Ovary (tissue), 9 donors: ENCODE measurements around the gene FAM13A. TPM values are rescaled to one million over a fixed set of nuclear protein-coding genes. Genes with fewer than 3 reads are reported as not detected.

ENCODE experiments used
- DNase-seq, 5 donors: peaks; one replicate each; pipeline ENCODE4 v3.0.0-alpha.2; 2019 to 2020
- H3K27ac ChIP-seq, 2 donors: fragments of 200-600 bp; one replicate each; pipeline versions ENCODE4 v1.5.1 to v1.8.0; 2019 to 2022
- H3K27me3 ChIP-seq: fragments of 200-600 bp; one replicate; pipeline ENCODE4 v1.8.0; 2022
- H3K36me3 ChIP-seq: fragments of 200-600 bp; sonication (generic); one replicate; pipeline ENCODE4 v1.5.1; 2019
- H3K4me1 ChIP-seq: one replicate; pipeline ENCODE4 v1.8.1; 2013; ENCODE audit warnings: mild to moderate bottlenecking, moderate library complexity; ENCODE audit not compliant: insufficient read depth
- H3K4me3 ChIP-seq: fragments of 200-600 bp; sonication (generic); one replicate; pipeline ENCODE4 v1.5.1; 2017
- H3K9me3 ChIP-seq, 2 donors: fragments of 200-600 bp in 1 of 2; sonication (generic) in 1 of 2; one replicate each; pipeline versions ENCODE4 v1.5.1 to v1.8.1; 2013 to 2019; ENCODE audit warnings: mild to moderate bottlenecking in 1 of 2, moderate library complexity in 1 of 2
- EP300 ChIP-seq: sonication (generic); formaldehyde crosslinking; IDR thresholded peaks from one replicate; pipeline ENCODE4 v1.6.1; 2017; ENCODE audit warnings: antibody characterized with exemption
- POLR2A ChIP-seq: fragments of 450-650 bp; IDR thresholded peaks from one replicate; pipeline ENCODE4 v1.6.1; 2017; ENCODE audit warnings: antibody characterized with exemption, mild to moderate bottlenecking, moderate library complexity
- WGBS, 3 donors: extraction: QIAGEN DNeasy Blood & Tissue Kit in 1 of 3; methylation state at CpG; one replicate each; pipeline versions ENCODE4 v1.1.5 to v1.1.7; 2013 to 2017; 5-methylcytosine and 5-hydroxymethylcytosine counted together
- intact Hi-C, 4 donors: fragments of 100-400 bp; cut with DNase I; formaldehyde crosslinking; loops; one replicate each; pipeline versions ENCODE4 v1.11.0 to v1.15.1; 2022 to 2023
- polyA plus RNA-seq, 2 donors: library from polyadenylated mRNA; stranded (reverse); fragments of 200-250 nt in 1 of 2; fragments of 350-450 nt in 1 of 2; fragmentation: Illumina TruSeq in 1 of 2; extraction: RNeasy Lipid Tissue Mini Kit (QIAGEN cat#74804) in 1 of 2; gene quantifications; one replicate each; pipeline ENCODE4 v1.2.3, GENCODE V29; 2013 to 2014
- total RNA-seq, 7 donors: library from RNA; depleted of rRNA in 2 of 7; stranded (reverse); fragments of >200 nt in 2 of 7; fragmentation: NEBNext Ultra II Directional in 3 of 7; extraction: Animal tissue kit (Norgen Biotek cat#: 25700) in 3 of 7; gene quantifications; one replicate each; pipeline versions ENCODE4 v1.1.0 to v1.2.4, GENCODE V29; 2016 to 2023
- TF ChIP-seq, protein P1 (sequence below), 3 donors: fragments of 450-650 bp in 2 of 3; fragments of 200-600 bp in 1 of 3; IDR thresholded peaks; one replicate each; pipeline versions ENCODE4 v1.5.1 to v1.8.0; 2016 to 2022; ENCODE audit warnings: antibody characterized with exemption in 3 of 3, mild to moderate bottlenecking in 1 of 3
- donor health status: DM: no; HTN: no; CAD: no; lungs with moderate emphysema.
- donor health status: DM: no; HTN: no; CAD: no.
- donor health status: Bipolar disorder and iron deficiency.
- donor health status: DM: yes; HTN: yes; CAD: no.
- donor health status: DM: no; HTN: no; CAD: no.
- donor health status: DM: yes; HTN: yes; CAD: no.

The FAM13A gene
- total and polyA plus RNA-seq, 9 donors = 16.7 to 51.8 (median 38.0) TPM

- no peak for DNase-seq
- H3K4me1 ChIP-seq = no peaks in the 10 kb centered on the region
- H3K4me3 ChIP-seq = no peak overlapping the region
- TF ChIP-seq EP300 (no peak), POLR2A (no peak)
- TF ChIP-seq, protein P1, sequence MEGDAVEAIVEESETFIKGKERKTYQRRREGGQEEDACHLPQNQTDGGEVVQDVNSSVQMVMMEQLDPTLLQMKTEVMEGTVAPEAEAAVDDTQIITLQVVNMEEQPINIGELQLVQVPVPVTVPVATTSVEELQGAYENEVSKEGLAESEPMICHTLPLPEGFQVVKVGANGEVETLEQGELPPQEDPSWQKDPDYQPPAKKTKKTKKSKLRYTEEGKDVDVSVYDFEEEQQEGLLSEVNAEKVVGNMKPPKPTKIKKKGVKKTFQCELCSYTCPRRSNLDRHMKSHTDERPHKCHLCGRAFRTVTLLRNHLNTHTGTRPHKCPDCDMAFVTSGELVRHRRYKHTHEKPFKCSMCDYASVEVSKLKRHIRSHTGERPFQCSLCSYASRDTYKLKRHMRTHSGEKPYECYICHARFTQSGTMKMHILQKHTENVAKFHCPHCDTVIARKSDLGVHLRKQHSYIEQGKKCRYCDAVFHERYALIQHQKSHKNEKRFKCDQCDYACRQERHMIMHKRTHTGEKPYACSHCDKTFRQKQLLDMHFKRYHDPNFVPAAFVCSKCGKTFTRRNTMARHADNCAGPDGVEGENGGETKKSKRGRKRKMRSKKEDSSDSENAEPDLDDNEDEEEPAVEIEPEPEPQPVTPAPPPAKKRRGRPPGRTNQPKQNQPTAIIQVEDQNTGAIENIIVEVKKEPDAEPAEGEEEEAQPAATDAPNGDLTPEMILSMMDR (IDR thresholded peaks at IDR 0.05) = no peak
- no peaks in the 10 kb centered on the region for H3K36me3 ChIP-seq
- H3K27ac ChIP-seq = no peak overlapping the region
- no peaks in the 10 kb centered on the region for H3K9me3 ChIP-seq
- intact Hi-C loops = no loop called here
- H3K27me3 ChIP-seq = no peaks in the 10 kb centered on the region
- 55 to 68% (median 62%) methylated on average over 2 of the region's 2 CpGs for WGBS, 3 donors
Observed at GRCh38 chr4:88759895-88760290, 297.1 kb downstream of the FAM13A start.

GRCh38 chr4:88759039-88759894, 297.7 kb downstream of the FAM13A start:
- no peak for TF ChIP-seq POLR2A
- TF ChIP-seq, protein P1 (IDR thresholded peaks at IDR 0.05) = no peak
- TF ChIP-seq EP300 = no peak
- H3K27me3 ChIP-seq = no peaks in the 10 kb centered on the region

GRCh38 chr4:88758264-88758663, 298.7 kb downstream of the FAM13A start:
- Histone ChIP-seq H3K36me3 (no peaks in the 10 kb centered on the region), H3K4me3 (no peak overlapping the region), H3K4me1 (no peaks in the 10 kb centered on the region), H3K27me3 (no peaks in the 10 kb centered on the region), H3K9me3 (no peaks in the 10 kb centered on the region), H3K27ac (no peak overlapping the region)
- WGBS, 3 donors = 55 to 76% (median 64%) methylated on average over 8 of the region's 8 CpGs
- intact Hi-C loops = no loop called here
- DNase-seq = no peak
- TF ChIP-seq POLR2A (no peak), EP300 (no peak)
- TF ChIP-seq, protein P1 (IDR thresholded peaks at IDR 0.05) = no peak

More at GRCh38 chr4:88759039-88759894, 297.7 kb downstream of the FAM13A start:
- no peak for DNase-seq
- Histone ChIP-seq H3K4me1 (no peaks in the 10 kb centered on the region), H3K36me3 (no peaks in the 10 kb centered on the region), H3K9me3 (no peaks in the 10 kb centered on the region), H3K27ac (no peak overlapping the region), H3K4me3 (no peak overlapping the region)
- intact Hi-C loops = no loop called here
- WGBS, 3 donors = 23 to 28% (median 23%) methylated on average over 12 of the region's 12 CpGs

- TF ChIP-seq POLR2A = no peak
- TF ChIP-seq, protein P1 (IDR thresholded peaks at IDR 0.05) = no peak
- no peak for TF ChIP-seq EP300
- Histone ChIP-seq H3K4me3 (no peak overlapping the region), H3K27me3 (no peaks in the 10 kb centered on the region), H3K36me3 (no peaks in the 10 kb centered on the region), H3K27ac (no peak overlapping the region), H3K4me1 (no peaks in the 10 kb centered on the region), H3K9me3 (no peaks in the 10 kb centered on the region)
- 81 to 87% (median 83%) methylated on average over 6 of the region's 6 CpGs for WGBS, 3 donors
- no peak for DNase-seq
- intact Hi-C loops = no loop called here
Observed at GRCh38 chr4:88757776-88758175, 299.2 kb downstream of the FAM13A start.
